ENCODE results near the gene GTF2A1.
"Not testable (repeated sequence)": the region's sequence is repeated elsewhere in the genome, so short reads cannot be mapped to it uniquely, and the experiment has no call there.

GTF2A1 gene

GRCh38 chr14:81220830-81221578, at the start of gene GTF2A1:
TSS of gene GTF2A1 (minus strand) at chr14:81220959. CDS start at chr14:81220518, 441 bp downstream.
- DNase-seq: peak; percentile 97

GRCh38 chr14:81269979-81270375, 49.2 kb upstream of the GTF2A1 start:
- DNase-seq: no peak

GRCh38 chr14:81269100-81269978, 48.6 kb upstream of the GTF2A1 start:
- peak; percentile 52 for DNase-seq

- no peak for DNase-seq
Measured at GRCh38 chr14:81268016-81268416, 47.3 kb upstream of the GTF2A1 start.

- DNase-seq: no peak
Measured at GRCh38 chr14:81265636-81266169, 44.9 kb upstream of the GTF2A1 start.

GRCh38 chr14:81264671-81265070, 43.9 kb upstream of the GTF2A1 start:
- DNase-seq: no peak

GRCh38 chr14:81263777-81264410, 43.1 kb upstream of the GTF2A1 start:
- DNase-seq: no peak

- no peak for DNase-seq
Measured at GRCh38 chr14:81261176-81261575, 40.4 kb upstream of the GTF2A1 start.

GRCh38 chr14:81260732-81261131, 40.0 kb upstream of the GTF2A1 start:
- no peak for DNase-seq

GRCh38 chr14:81256289-81256960, 35.7 kb upstream of the GTF2A1 start:
- no peak for DNase-seq

- no peak for DNase-seq
Measured at GRCh38 chr14:81252278-81252677, 31.5 kb upstream of the GTF2A1 start.

GRCh38 chr14:81247271-81247766, 26.6 kb upstream of the GTF2A1 start:
- DNase-seq: no peak

- DNase-seq: no peak
Measured at GRCh38 chr14:81246461-81247270, 25.9 kb upstream of the GTF2A1 start.

- no peak for DNase-seq
Measured at GRCh38 chr14:81245771-81246170, 25.0 kb upstream of the GTF2A1 start.

- not testable (repeated sequence) for DNase-seq
Measured at GRCh38 chr14:81244431-81244830, 23.7 kb upstream of the GTF2A1 start.

- no peak for DNase-seq
Measured at GRCh38 chr14:81243499-81243898, 22.7 kb upstream of the GTF2A1 start.

GRCh38 chr14:81236849-81237248, 16.1 kb upstream of the GTF2A1 start:
- DNase-seq: not testable (repeated sequence)

- no peak for DNase-seq
Measured at GRCh38 chr14:81236138-81236537, 15.4 kb upstream of the GTF2A1 start.

GRCh38 chr14:81235096-81235495, 14.3 kb upstream of the GTF2A1 start:
- no peak for DNase-seq

GRCh38 chr14:81234278-81234677, 13.5 kb upstream of the GTF2A1 start:
- DNase-seq: no peak

GRCh38 chr14:81233615-81234014, 12.9 kb upstream of the GTF2A1 start:
- no peak for DNase-seq

- DNase-seq: no peak
Measured at GRCh38 chr14:81231540-81231939, 10.8 kb upstream of the GTF2A1 start.

Data from COR-L47 (cell line).